Measurements from ENCODE around the gene FAM81A. TPM values are rescaled to one million over a fixed set of nuclear protein-coding genes. Genes with fewer than 3 reads are reported as not detected.

FAM81A gene
- total and polyA plus RNA-seq, 4 donors, result under 0.01 to 0.13 (median 0.07) TPM

DNA sequence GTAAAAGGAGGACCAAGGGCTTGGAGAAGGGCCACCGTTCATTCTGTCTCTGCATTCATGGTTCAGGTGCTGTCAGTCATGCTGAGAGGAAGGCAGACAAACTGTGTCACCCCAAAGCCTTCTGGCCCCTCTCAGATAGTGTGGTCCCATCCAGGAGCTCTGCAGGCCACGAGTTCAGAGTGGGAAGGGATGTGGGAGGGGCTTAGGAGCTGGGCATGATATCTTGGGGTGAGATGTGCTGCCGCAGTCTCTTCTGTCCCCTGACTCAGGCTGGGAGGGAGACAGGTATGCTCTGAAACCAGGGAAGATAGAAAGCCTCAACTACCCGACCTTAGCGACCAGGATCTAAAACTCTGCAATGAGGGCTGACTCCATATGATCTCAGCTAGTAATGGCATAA is 45.7 kb upstream of the FAM81A start (continued):
- TF ChIP-seq, protein P1, sequence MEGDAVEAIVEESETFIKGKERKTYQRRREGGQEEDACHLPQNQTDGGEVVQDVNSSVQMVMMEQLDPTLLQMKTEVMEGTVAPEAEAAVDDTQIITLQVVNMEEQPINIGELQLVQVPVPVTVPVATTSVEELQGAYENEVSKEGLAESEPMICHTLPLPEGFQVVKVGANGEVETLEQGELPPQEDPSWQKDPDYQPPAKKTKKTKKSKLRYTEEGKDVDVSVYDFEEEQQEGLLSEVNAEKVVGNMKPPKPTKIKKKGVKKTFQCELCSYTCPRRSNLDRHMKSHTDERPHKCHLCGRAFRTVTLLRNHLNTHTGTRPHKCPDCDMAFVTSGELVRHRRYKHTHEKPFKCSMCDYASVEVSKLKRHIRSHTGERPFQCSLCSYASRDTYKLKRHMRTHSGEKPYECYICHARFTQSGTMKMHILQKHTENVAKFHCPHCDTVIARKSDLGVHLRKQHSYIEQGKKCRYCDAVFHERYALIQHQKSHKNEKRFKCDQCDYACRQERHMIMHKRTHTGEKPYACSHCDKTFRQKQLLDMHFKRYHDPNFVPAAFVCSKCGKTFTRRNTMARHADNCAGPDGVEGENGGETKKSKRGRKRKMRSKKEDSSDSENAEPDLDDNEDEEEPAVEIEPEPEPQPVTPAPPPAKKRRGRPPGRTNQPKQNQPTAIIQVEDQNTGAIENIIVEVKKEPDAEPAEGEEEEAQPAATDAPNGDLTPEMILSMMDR (IDR thresholded peaks at IDR 0.05; ENCODE audit: low read depth, low read length, missing input control), result no peak
- TF ChIP-seq YY1 (IDR thresholded peaks at IDR 0.05) (no peak), SP1 (IDR thresholded peaks at IDR 0.05) (no peak), JUND (IDR thresholded peaks at IDR 0.05) (no peak), RXRA (IDR thresholded peaks at IDR 0.05) (no peak), HNF4G (IDR thresholded peaks at IDR 0.05) (no peak), FOXA2 (IDR thresholded peaks at IDR 0.05) (no peak), TAF1 (conservative IDR thresholded peaks at IDR 0.05) (no peak), EGR1 (IDR thresholded peaks at IDR 0.05; ENCODE audit: low read depth in 2 of 2) (no peak)
- TF ChIP-seq, protein P2, sequence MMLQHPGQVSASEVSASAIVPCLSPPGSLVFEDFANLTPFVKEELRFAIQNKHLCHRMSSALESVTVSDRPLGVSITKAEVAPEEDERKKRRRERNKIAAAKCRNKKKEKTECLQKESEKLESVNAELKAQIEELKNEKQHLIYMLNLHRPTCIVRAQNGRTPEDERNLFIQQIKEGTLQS (IDR thresholded peaks at IDR 0.05), result no peak

DNA sequence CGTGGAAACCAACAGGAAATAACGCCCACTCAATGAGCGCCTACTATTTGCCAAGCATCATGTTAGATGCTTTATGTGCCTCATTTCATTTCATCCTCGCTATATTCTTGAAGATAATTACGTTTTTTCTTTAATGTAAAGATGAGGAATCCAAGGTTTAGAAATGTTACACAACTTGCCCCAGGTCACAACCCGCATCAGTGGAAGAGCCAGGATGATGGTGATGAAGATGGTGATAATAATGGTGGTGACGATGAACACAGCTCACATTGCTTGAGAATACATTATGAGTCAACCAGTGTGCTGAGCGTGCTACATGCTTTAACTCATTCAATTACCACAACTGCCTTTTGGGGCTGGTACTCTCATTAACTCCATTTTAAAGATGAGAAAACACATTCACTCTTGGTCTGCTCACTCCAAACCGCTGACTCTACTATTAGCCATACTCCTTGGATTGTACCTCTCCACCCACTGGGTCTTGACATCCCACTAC is 43.8 kb upstream of the FAM81A start:
- TF ChIP-seq, protein P3, sequence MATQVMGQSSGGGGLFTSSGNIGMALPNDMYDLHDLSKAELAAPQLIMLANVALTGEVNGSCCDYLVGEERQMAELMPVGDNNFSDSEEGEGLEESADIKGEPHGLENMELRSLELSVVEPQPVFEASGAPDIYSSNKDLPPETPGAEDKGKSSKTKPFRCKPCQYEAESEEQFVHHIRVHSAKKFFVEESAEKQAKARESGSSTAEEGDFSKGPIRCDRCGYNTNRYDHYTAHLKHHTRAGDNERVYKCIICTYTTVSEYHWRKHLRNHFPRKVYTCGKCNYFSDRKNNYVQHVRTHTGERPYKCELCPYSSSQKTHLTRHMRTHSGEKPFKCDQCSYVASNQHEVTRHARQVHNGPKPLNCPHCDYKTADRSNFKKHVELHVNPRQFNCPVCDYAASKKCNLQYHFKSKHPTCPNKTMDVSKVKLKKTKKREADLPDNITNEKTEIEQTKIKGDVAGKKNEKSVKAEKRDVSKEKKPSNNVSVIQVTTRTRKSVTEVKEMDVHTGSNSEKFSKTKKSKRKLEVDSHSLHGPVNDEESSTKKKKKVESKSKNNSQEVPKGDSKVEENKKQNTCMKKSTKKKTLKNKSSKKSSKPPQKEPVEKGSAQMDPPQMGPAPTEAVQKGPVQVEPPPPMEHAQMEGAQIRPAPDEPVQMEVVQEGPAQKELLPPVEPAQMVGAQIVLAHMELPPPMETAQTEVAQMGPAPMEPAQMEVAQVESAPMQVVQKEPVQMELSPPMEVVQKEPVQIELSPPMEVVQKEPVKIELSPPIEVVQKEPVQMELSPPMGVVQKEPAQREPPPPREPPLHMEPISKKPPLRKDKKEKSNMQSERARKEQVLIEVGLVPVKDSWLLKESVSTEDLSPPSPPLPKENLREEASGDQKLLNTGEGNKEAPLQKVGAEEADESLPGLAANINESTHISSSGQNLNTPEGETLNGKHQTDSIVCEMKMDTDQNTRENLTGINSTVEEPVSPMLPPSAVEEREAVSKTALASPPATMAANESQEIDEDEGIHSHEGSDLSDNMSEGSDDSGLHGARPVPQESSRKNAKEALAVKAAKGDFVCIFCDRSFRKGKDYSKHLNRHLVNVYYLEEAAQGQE (IDR thresholded peaks at IDR 0.05), result no peak
- 89% methylated on average over 9 of the region's 9 CpGs for WGBS
- Histone ChIP-seq H3K4me3 (ENCODE audit: low read depth in 1 of 3, low read length in 3 of 3) (no peak overlapping the region), H3K27me3 (ENCODE audit: control insufficient read depth in 4 of 4, insufficient read depth in 4 of 4, low read length in 3 of 4) (no peaks in the 10 kb centered on the region), H3K27ac (ENCODE audit: low read depth in 1 of 2, low read length in 2 of 2) (no peak overlapping the region), H3K36me3 (ENCODE audit: control insufficient read depth in 4 of 4, insufficient read depth in 3 of 4, low read depth in 1 of 4, low read length in 3 of 4) (no peaks in the 10 kb centered on the region), H3K4me1 (ENCODE audit: control insufficient read depth in 4 of 4, insufficient read depth in 4 of 4, low read length in 3 of 4) (no peaks in the 10 kb centered on the region), H3K9me3 (ENCODE audit: control insufficient read depth in 4 of 4, low read length in 3 of 4) (no peaks in the 10 kb centered on the region), H3K9ac (ENCODE audit: low read depth in 1 of 2, low read length in 2 of 2) (no peak overlapping the region)
- DNase-seq (ENCODE audit: low spot score), result no peak

DNA sequence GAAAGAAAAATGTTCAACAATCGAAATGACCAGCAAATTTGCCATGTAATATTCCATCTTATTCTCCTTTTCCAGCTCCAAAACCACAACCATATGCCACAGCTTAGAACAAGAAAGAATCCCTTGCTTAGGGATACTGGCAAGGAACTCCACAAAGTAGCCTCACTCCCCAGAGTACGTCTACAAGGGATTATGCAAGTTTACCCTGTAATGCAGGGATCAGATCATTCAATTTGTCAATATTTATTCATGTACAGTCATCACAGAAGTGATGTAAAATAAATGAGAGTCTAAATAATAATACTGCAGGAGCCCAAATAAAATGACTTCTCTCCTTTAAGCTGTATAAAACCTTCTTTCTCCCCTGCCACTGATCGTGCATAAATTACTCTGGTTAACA is 41.8 kb upstream of the FAM81A start:
- TF ChIP-seq HNF4A (conservative IDR thresholded peaks at IDR 0.05) (no peak), FOXA2 (IDR thresholded peaks at IDR 0.05) (no peak), RAD21 (IDR thresholded peaks at IDR 0.05) (no peak), HNF4G (IDR thresholded peaks at IDR 0.05) (no peak), GABPA (IDR thresholded peaks at IDR 0.05 in 1 of 2, conservative IDR thresholded peaks at IDR 0.05 in 1 of 2) (no peak), RXRA (IDR thresholded peaks at IDR 0.05) (no peak), SP1 (IDR thresholded peaks at IDR 0.05) (no peak), YY1 (IDR thresholded peaks at IDR 0.05) (no peak), EGR1 (IDR thresholded peaks at IDR 0.05; ENCODE audit: low read depth in 2 of 2) (no peak)
- TF ChIP-seq, protein P1 (IDR thresholded peaks at IDR 0.05; ENCODE audit: low read depth, low read length, missing input control), result no peak
- TF ChIP-seq, protein P2 (IDR thresholded peaks at IDR 0.05), result no peak
- Histone ChIP-seq H3K27me3 (ENCODE audit: control insufficient read depth in 4 of 4, insufficient read depth in 4 of 4, low read length in 3 of 4) (no peaks in the 10 kb centered on the region), H3K9me3 (ENCODE audit: control insufficient read depth in 4 of 4, low read length in 3 of 4) (no peaks in the 10 kb centered on the region), H3K4me1 (ENCODE audit: control insufficient read depth in 4 of 4, insufficient read depth in 4 of 4, low read length in 3 of 4) (peaks cover 0 to 2% (median under 1%) of the 10 kb centered on the region in 4 donors), H3K36me3 (ENCODE audit: control insufficient read depth in 4 of 4, insufficient read depth in 3 of 4, low read depth in 1 of 4, low read length in 3 of 4) (no peaks in the 10 kb centered on the region), H3K9ac (ENCODE audit: low read depth in 1 of 2, low read length in 2 of 2) (no peak overlapping the region), H3K4me3 (ENCODE audit: low read depth in 1 of 3, low read length in 3 of 3) (no peak overlapping the region), H3K27ac (ENCODE audit: low read depth in 1 of 2, low read length in 2 of 2) (no peak overlapping the region)
- WGBS, result 57% methylated on average over 3 of the region's 3 CpGs
- no peak for DNase-seq (ENCODE audit: low spot score)

All from liver (tissue), 9 donors.